Esophagus squamous epithelium (tissue), 5 donors: ENCODE results near the gene TMA7. TPM values are rescaled to one million over a fixed set of nuclear protein-coding genes. Genes with fewer than 3 reads are reported as not detected.

ENCODE experiments used
- DNase-seq: peaks from one replicate; lab custom pipeline; 2025; lab: John Stamatoyannopoulos, UW
- H3K27ac ChIP-seq, 4 donors: fragments of 200-600 bp; sonication (generic); one replicate each; pipeline ENCODE4 v1.5.1; 2016 to 2019; ENCODE audit warnings: mild to moderate bottlenecking in 1 of 4
- H3K27me3 ChIP-seq, 4 donors: fragments of 200-600 bp; sonication (generic); 1 replicate in 3 of 4; 2 replicates in 1 of 4; pipeline versions ENCODE4 v1.5.1 to v1.6.0; 2017 to 2021; ENCODE audit warnings: antibody characterized with exemption in 1 of 4
- H3K36me3 ChIP-seq, 3 donors: fragments of 200-600 bp; sonication (generic); one replicate each; pipeline ENCODE4 v1.5.1; 2016 to 2019
- H3K4me1 ChIP-seq, 3 donors: fragments of 200-600 bp; sonication (generic); one replicate each; pipeline ENCODE4 v1.5.1; 2017 to 2019
- H3K4me3 ChIP-seq, 4 donors: fragments of 200-600 bp; sonication (generic); 1 replicate in 3 of 4; 2 replicates in 1 of 4; pipeline ENCODE4 v1.5.1; 2016 to 2019; ENCODE audit warnings: mild to moderate bottlenecking in 2 of 4, moderate library complexity in 1 of 4
- H3K9me3 ChIP-seq, 3 donors: fragments of 200-600 bp; sonication (generic); one replicate each; pipeline ENCODE4 v1.5.1; 2016 to 2019
- CTCF ChIP-seq, 6 experiments: fragments of 450-650 bp in 4 of 6; fragments of 200-600 bp in 2 of 6; sonication (generic) in 2 of 6; IDR thresholded peaks; one replicate each; pipeline ENCODE4 v1.5.1; 2016 to 2019; ENCODE audit warnings: antibody characterized with exemption in 6 of 6, mild to moderate bottlenecking in 4 of 6, moderate library complexity in 4 of 6
- POLR2A ChIP-seq, 4 donors: fragments of 450-650 bp; IDR thresholded peaks; one replicate each; pipeline ENCODE4 v1.6.1; 2017; ENCODE audit warnings: antibody characterized with exemption in 4 of 4, mild to moderate bottlenecking in 4 of 4, moderate library complexity in 3 of 4
- WGBS, 2 donors: methylation state at CpG; one replicate each; pipeline ENCODE4 v1.1.5; 2018; 5-methylcytosine and 5-hydroxymethylcytosine counted together
- intact Hi-C: fragments of 100-400 bp; cut with DNase I; formaldehyde crosslinking; loops from one replicate; pipeline ENCODE4 v1.15.0; 2022
- total RNA-seq, 4 donors: library from RNA; depleted of rRNA; stranded (reverse); fragments of >200 nt; gene quantifications; one replicate each; pipeline ENCODE4 v1.1.0, GENCODE V29; 2016
- donor health status: DM: yes; HTN: yes; CAD: no.

The TMA7 gene
- total RNA-seq, 4 donors from 2014 or later: 293 to 431 (median 357) TPM

- WGBS, 2 donors: 0 to 1% methylated on average over 17 to 20 of the region's 86 CpGs
- DNase-seq: no peak
- H3K36me3 ChIP-seq: peaks cover 0 to 21% (median 0%) of the 10 kb centered on the region in 3 donors
- intact Hi-C loops: no loop called here
- H3K27ac ChIP-seq: peak overlapping the region; percentile 95 to 98 (median 96)
- no peaks in the 10 kb centered on the region for H3K27me3 ChIP-seq
- H3K4me1 ChIP-seq: peaks cover 64 to 93% (median 73%) of the 10 kb centered on the region in 3 donors
- TF ChIP-seq CTCF (IDR thresholded peaks at IDR 0.05) (peak in 2 of 6 experiments; percentile 4 to 10), POLR2A (IDR thresholded peaks at IDR 0.05) (peak in 1 of 4 donors; percentile 12)
- H3K9me3 ChIP-seq: no peaks in the 10 kb centered on the region
- peak overlapping the region; percentile 67 to 90 (median 82) for H3K4me3 ChIP-seq
Observed at GRCh38 chr3:48429317-48429959, 10.6 kb upstream of the TMA7 start.

GRCh38 chr3:48429960-48430707, 9.9 kb upstream of the TMA7 start, which contains the start of gene PLXNB1:
PLXNB1 (minus strand) TSS chr3:48430086; CDS start chr3:48424611, 5,475 bp downstream.
- Histone ChIP-seq H3K4me3 (peak within 1 kb of the TSS; percentile 67 to 90 (median 82)), H3K36me3 (peaks cover 0 to 14% (median 0%) of the 10 kb centered on the region in 3 donors), H3K27ac (peak within 1 kb of the TSS; percentile 95 to 98 (median 96)), H3K4me1 (peaks cover 66 to 93% (median 73%) of the 10 kb centered on the region in 3 donors), H3K9me3 (no peaks in the 10 kb centered on the region), H3K27me3 (no peaks in the 10 kb centered on the region)
- DNase-seq: peak; percentile 24
- TF ChIP-seq POLR2A (IDR thresholded peaks at IDR 0.05) (peak in 1 of 4 donors; percentile 60), CTCF (IDR thresholded peaks at IDR 0.05) (no peak)
- WGBS, 2 donors: 4 to 7% methylated on average over 5 to 7 of the region's 15 CpGs
- intact Hi-C loops: no loop called here

GRCh38 chr3:48430708-48431101, 9.4 kb upstream of the TMA7 start:
- no peaks in the 10 kb centered on the region for H3K27me3 ChIP-seq
- peak overlapping the region in 2 of 4 donors; percentile 81 to 83 for H3K4me3 ChIP-seq
- DNase-seq: no peak
- H3K27ac ChIP-seq: peak overlapping the region; percentile 95 to 98 (median 96)
- H3K4me1 ChIP-seq: peaks cover 64 to 93% (median 72%) of the 10 kb centered on the region in 3 donors
- WGBS, 2 donors: 33 to 54% methylated on average over 1 of the region's 1 CpG
- no peaks in the 10 kb centered on the region for H3K9me3 ChIP-seq
- peaks cover 0 to 11% (median 0%) of the 10 kb centered on the region in 3 donors for H3K36me3 ChIP-seq
- TF ChIP-seq POLR2A (IDR thresholded peaks at IDR 0.05) (no peak), CTCF (IDR thresholded peaks at IDR 0.05) (no peak)
- intact Hi-C loops: no loop called here

DNA sequence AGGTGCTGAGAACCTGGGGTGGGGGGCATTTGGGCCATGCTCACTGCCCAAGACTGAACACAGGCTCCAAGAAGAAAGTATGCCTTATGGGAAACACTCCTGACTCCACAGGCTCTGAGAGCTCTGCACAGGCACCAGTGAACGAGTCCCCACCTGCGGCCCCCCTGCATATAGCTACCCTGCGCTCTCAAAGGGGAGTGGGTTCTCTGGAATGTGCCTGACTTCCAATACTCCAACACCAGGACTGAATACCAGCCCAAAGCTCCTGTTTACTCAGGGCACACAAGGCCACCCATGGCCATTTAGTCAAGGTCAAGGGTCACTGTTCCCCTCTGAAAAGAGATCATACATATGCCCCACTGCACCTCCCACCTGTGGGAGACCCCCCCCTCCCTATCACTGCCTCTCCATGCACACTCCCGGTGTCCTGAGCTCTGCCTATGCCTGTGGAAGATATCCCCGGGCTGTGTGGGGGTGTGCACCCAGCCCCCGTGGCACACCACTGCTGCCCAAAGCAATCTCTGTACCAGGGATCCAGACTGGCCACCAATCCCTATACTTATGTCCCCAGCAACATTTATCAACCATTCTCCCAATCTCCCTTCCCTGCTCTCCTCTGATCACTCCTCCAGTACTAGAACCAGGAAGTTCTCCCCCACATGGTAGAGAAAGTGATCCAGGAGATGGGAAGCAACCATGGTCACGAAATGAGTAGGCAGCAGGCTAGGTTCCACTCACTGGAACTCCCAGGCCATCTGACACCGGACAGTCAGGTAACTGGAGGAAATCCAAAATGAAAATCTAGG, 8.6 kb upstream of the TMA7 start:
- TF ChIP-seq POLR2A (IDR thresholded peaks at IDR 0.05) (no peak), CTCF (IDR thresholded peaks at IDR 0.05) (no peak)
- intact Hi-C loops: no loop called here
- Histone ChIP-seq H3K9me3 (no peaks in the 10 kb centered on the region), H3K27me3 (no peaks in the 10 kb centered on the region), H3K27ac (peak overlapping the region; percentile 95 to 98 (median 96)), H3K36me3 (peaks cover 0 to 11% (median 0%) of the 10 kb centered on the region in 3 donors), H3K4me3 (no peak overlapping the region), H3K4me1 (peaks cover 57 to 93% (median 72%) of the 10 kb centered on the region in 3 donors)
- 57 to 68% methylated on average over 7 of the region's 8 CpGs for WGBS, 2 donors
- no peak for DNase-seq
